Tibial nerve (tissue), 3 donors: ENCODE data around the gene FBLN7.

Experiments used
- CTCF ChIP-seq, 5 experiments: fragments of 200-600 bp in 3 of 5; fragments of 450-650 bp in 2 of 5; sonication (generic) in 3 of 5; IDR thresholded peaks; one replicate each; pipeline ENCODE4 v1.5.1; 2016 to 2019; ENCODE audit warnings: antibody characterized with exemption in 5 of 5, mild to moderate bottlenecking in 3 of 5, moderate library complexity in 2 of 5
- POLR2A ChIP-seq, 2 donors: fragments of 450-650 bp; IDR thresholded peaks; one replicate each; pipeline ENCODE4 v1.6.1; 2017; ENCODE audit warnings: antibody characterized with exemption in 2 of 2, mild to moderate bottlenecking in 2 of 2, moderate library complexity in 2 of 2

- TF ChIP-seq CTCF (IDR thresholded peaks at IDR 0.05) (no peak), POLR2A (IDR thresholded peaks at IDR 0.05) (no peak)
Measured at GRCh38 chr2:112198780-112199179, 60.6 kb downstream of the FBLN7 start.
